HuH-7 (cell line): ENCODE data around the gene SLC35E4.
"Not testable (repeated sequence)": the region's sequence is repeated elsewhere in the genome, so short reads cannot be mapped to it uniquely, and the experiment has no call there.

Experiments
- DNase-seq: peaks from one replicate; pipeline ENCODE4 v3.0.0; 2011; ENCODE audit warnings: low spot score

SLC35E4 gene

GRCh38 chr22:30611197-30611596, 24.4 kb upstream of the SLC35E4 start:
- DNase-seq = no peak

GRCh38 chr22:30612789-30613188, 22.8 kb upstream of the SLC35E4 start:
- DNase-seq = no peak

DNA sequence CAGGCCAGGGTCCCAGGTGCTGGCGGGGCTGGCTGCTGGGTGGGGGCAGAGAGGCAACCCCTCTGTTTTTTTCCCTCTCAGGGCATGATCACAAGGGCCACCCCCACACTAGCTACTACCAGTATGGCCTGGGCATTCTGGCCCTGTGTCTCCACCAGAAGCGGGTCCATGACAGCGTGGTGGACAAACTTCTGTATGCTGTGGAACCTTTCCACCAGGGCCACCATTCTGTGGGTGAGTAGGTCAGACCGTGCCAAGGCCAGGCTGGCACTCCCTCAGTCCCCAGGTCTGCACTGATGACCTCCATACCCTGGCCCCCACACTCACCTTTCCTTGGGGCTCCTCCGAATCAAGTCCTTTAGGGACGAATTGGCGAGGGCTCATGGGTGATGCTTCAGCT, 21.3 kb upstream of the SLC35E4 start:
- DNase-seq = no peak

DNA sequence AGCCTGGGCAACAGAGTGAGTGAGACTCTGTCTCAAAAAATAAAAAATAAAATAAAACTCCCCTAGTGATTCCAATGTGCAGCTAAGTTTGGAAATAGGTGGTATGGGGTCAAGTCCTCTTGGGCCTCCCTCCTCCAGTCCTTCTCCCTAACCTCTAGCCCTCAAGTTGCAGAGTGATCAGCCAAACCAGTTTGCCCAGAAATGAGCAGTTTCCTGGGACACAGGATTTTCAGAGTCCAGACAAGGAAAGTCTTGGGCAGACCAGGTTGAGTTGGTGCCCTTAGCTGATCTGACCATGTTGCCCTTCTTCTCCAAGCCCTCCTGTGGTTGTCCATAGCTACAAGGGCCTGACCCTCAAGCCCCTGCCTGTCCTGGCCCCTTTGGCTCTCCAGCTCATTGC, 20.7 kb upstream of the SLC35E4 start:
- no peak for DNase-seq

DNA sequence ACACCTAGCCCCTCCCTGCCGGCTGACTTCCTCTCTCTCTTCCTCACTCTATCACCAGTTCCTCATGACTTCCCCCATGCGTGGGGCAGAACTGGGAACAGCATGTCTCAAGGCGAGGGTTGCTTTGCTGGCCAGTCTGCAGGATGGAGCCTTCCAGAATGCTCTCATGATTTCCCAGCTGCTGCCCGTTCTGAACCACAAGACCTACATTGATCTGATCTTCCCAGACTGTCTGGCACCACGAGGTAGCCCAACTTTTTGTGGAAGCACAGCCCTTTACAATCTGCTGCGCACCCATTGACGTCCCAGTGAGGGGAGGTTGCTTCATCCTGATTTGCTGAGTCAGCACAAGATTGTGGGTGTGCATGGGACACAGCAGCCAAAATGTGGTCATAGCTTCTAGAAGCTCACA, 20.0 kb upstream of the SLC35E4 start:
- no peak for DNase-seq

- DNase-seq = no peak
These were observed 17.8 kb upstream of the SLC35E4 start for GRCh38 chr22:30617819-30618218.

DNA sequence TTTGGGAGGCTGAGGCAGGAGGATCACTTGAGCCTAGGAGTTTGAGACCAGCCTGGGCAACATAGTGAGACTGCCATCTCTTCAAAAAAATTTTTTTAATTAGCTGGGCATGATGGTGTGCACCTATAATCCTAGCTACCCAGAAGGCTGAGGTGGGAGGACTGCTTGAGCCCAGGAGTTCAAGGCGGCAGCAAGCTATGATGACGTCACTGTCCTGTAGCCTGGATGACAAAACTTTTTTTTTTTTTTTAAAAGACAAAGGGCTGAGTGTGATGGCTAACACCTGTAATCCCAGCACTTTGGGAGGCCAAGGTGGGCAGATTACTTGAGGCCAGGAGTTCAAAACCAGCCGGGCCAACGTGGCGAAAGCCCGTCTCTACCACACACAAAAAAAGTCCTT, 15.7 kb upstream of the SLC35E4 start:
- DNase-seq = not testable (repeated sequence)

GRCh38 chr22:30626413-30626812, 9.2 kb upstream of the SLC35E4 start:
- DNase-seq = no peak

- no peak for DNase-seq
These were observed 8.1 kb upstream of the SLC35E4 start for GRCh38 chr22:30627471-30627870.

GRCh38 chr22:30628491-30628890, 7.1 kb upstream of the SLC35E4 start:
- no peak for DNase-seq

DNA sequence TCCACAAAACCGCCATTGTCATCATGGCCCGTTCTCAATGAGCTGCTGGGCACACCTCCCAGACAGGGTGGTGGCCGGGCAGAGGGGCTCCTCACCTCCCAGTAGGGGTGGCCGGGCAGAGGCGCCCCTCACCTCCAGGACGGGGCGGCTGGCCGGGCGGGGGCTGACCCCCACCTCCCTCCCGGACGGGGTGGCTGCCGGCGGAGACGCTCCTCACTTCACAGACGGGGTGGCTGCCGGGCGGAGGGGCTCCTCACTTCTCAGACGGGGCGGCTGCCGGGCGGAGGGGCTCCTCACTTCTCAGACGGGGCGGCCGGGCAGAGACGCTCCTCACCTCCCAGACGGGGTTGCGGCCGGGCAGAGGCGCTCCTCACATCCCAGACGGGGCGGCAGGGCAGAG, 4.1 kb upstream of the SLC35E4 start:
- DNase-seq = not testable (repeated sequence)

- DNase-seq = peak; percentile 98
These were observed 929 bp upstream of the SLC35E4 start for GRCh38 chr22:30634471-30635233.

DNA sequence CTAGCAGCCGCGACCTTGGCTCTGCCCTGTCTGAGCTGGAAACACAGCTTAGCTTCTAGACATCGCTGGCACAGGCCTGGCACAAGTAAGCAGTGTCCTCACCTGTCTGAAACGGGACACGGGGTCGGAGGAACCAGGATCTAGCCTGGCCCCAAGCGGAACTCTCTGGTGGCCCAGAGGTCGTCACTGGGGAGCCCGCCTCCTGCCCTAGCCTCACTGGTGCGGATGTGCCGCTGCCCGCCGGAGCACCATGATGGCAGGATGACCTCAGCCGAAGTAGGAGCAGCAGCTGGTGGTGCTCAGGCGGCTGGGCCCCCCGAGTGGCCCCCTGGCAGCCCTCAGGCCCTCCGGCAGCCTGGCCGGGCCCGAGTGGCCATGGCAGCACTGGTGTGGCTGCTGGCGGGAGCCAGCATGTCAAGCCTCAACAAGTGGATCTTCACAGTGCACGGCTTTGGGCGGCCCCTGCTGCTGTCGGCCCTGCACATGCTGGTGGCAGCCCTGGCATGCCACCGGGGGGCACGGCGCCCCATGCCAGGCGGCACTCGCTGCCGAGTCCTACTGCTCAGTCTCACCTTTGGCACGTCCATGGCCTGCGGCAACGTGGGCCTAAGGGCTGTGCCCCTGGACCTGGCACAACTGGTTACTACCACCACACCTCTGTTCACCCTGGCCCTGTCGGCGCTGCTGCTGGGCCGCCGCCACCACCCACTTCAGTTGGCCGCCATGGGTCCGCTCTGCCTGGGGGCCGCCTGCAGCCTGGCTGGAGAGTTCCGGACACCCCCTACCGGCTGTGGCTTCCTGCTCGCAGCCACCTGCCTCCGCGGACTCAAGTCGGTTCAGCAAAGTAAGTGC, 871 bp downstream of the SLC35E4 start:
- peak; percentile 78 for DNase-seq

DNA sequence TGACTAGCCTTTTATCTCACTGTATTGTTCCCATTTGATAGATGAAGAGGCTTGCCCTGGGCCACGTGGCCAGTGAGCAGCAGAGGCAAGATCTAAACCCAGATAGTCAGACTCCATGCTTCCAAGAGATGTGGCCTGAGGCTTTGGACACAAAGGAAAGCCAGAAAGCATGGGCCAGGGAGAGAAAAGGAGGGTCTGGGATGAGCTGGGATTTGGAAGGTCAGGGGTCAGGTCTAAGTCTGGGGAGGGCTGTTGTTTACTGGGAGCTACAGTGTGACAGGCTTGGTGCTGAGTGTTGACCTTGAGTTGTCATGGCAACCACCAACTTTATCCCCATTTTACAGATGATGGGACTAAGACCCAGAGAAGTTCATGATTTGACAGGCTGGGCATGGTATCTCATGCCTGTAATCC, 2.1 kb downstream of the SLC35E4 start:
- DNase-seq = no peak

GRCh38 chr22:30640361-30640760, 4.8 kb downstream of the SLC35E4 start:
- no peak for DNase-seq

DNA sequence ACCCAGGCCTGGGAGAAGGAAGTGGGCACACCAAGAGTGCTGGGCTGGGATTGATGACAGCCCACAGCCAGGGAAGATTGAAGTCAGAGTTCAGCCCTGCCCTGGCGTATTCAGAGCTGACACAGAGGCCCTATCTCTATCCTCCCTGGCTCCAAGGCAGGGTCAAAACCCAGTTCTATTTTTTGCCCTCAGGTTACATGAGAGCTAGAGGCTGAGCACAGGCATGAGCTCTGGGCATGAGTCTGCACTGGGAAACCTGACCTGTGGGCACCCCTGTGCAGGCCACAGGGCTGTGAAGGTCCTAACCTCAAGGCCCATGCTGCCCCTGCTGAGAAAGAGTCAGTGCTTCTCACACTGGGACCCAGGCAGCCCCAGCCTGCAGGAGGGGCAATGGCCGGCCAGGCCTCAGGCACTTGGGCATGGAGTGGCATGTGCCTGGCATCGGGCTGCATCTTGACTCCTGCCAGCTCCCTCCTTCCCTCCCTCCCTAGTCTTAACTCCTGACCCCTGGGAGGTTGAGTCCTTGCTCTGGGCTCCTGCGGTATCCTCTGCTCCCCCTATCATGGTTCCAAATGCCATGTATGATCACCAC, 5.4 kb downstream of the SLC35E4 start:
- no peak for DNase-seq

DNA sequence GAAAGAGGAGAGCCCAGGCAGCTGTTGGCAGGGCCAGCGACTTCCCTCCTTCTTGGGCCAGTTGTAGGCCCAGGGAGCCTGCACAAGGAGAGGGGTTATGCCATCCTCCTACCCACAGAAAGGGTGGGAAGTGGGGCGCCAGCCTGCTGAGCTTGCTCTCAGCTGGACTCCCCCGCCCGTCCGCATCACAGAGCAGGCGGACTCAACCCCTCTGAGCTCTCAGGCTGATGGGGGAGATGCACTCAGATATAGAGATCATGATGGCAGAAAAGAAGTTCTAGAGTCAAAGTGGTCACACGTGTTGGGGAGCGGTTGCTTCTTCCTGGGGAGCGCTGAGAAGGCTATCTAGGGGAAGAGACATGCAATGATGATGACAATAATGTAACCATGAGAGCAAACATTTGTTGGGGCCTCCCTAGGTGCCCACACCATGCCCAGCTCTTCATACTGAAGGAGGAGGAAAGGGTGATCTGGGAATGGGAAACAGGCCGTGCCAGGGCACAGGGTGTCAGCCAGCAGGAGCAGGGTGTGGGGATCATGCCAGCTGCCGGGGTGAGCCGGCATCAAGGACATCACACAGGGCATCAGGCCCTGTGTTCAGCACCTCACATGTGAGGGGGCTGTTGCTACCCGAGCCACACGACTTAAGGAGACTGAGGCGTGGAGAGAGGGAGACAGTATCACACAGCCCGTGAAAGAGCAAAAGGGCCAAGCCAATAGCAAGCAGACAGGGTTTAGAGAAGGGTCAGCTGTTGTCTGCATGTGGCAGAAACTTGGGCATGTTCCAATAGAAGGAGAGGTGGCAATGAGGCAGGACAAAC, 7.7 kb downstream of the SLC35E4 start:
- DNase-seq = no peak

- no peak for DNase-seq
These were observed 11.1 kb downstream of the SLC35E4 start for GRCh38 chr22:30646518-30647160.

- no peak for DNase-seq
These were observed 12.0 kb downstream of the SLC35E4 start for GRCh38 chr22:30647536-30647935.

- no peak for DNase-seq
These were observed 13.2 kb downstream of the SLC35E4 start for GRCh38 chr22:30648825-30649224.

DNA sequence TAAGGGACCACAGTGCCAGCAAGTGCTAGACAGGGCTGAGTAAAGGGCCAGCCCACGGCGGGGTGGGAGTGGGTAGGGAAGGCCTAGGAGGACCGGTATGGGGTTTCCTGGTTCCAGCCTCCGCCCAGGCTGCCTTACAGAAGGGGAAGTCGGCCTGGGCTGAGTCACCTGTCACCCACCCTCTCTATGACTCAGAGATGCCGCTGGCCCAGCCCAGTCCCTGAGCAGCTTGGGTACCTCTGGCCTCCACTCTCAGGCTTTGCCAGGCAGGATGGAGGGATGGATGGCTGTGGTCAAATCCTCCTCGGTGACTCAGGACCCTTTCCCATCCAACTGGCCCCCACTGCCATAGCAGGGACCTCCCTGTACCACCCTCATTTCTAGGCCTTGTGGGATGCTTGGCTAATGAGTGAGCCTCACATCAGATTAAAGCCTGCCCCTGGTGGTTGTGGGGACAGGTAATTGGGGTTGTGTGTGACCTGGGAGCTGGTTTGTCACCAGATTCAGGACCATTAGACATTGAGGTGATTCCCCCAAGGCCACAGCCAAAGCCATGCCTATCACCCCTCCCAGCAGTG, 13.9 kb downstream of the SLC35E4 start:
- DNase-seq = no peak
